WTC11 (cell line): ENCODE results near the gene ACSM3.

ENCODE experiments used
- ZNF263 ChIP-seq: sonication (generic); formaldehyde crosslinking; IDR thresholded peaks from 2 replicates; pipeline ENCODE4 v1.8.1; 2022; ENCODE audit warnings: low read depth, mild to moderate bottlenecking, moderate library complexity, missing genetic modification reagents
- TF ChIP-seq, protein P1 (sequence below): fragments of 200-600 bp; IDR thresholded peaks from 2 replicates; pipeline ENCODE4 v1.8.0; 2022; ENCODE audit warnings: antibody characterized with exemption

- TF ChIP-seq, protein P1, sequence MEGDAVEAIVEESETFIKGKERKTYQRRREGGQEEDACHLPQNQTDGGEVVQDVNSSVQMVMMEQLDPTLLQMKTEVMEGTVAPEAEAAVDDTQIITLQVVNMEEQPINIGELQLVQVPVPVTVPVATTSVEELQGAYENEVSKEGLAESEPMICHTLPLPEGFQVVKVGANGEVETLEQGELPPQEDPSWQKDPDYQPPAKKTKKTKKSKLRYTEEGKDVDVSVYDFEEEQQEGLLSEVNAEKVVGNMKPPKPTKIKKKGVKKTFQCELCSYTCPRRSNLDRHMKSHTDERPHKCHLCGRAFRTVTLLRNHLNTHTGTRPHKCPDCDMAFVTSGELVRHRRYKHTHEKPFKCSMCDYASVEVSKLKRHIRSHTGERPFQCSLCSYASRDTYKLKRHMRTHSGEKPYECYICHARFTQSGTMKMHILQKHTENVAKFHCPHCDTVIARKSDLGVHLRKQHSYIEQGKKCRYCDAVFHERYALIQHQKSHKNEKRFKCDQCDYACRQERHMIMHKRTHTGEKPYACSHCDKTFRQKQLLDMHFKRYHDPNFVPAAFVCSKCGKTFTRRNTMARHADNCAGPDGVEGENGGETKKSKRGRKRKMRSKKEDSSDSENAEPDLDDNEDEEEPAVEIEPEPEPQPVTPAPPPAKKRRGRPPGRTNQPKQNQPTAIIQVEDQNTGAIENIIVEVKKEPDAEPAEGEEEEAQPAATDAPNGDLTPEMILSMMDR: no peak
- TF ChIP-seq ZNF263 (CRISPR knock-in tag): no peak
Measured at GRCh38 chr16:20818929-20819585, 55.2 kb downstream of the ACSM3 start.
